BE2C (cell line): ENCODE measurements around the gene ZNF888.
"Not testable (repeated sequence)": the region's sequence is repeated elsewhere in the genome, so short reads cannot be mapped to it uniquely, and the experiment has no call there.

Source experiments
- DNase-seq: peaks from one replicate; pipeline ENCODE4 v3.0.0-alpha.2; 2020
- H3K27me3 ChIP-seq: fragments of 250-450 bp; sonication (Bioruptor Pico); 2 replicates; pipeline ENCODE4 v1.5.1; 2020; ENCODE audit warnings: mild to moderate bottlenecking
- H3K36me3 ChIP-seq: fragments of 250-450 bp; sonication (Bioruptor Pico); 2 replicates; pipeline ENCODE4 v1.5.1; 2020; ENCODE audit warnings: mild to moderate bottlenecking
- H3K4me1 ChIP-seq: fragments of 250-450 bp; sonication (Bioruptor Pico); 2 replicates; pipeline ENCODE4 v1.5.1; 2020
- H3K4me3 ChIP-seq: 2 replicates; pipeline ENCODE4 v1.5.1; 2011; ENCODE audit warnings: low read depth, low read length
- H3K9me3 ChIP-seq: fragments of 250-450 bp; sonication (Bioruptor Pico); 2 replicates; pipeline ENCODE4 v1.5.1; 2020
- CTCF ChIP-seq: IDR thresholded peaks from 2 replicates; pipeline ENCODE4 v1.5.1; 2012; ENCODE audit warnings: mild to moderate bottlenecking, low read depth, low read length

The ZNF888 gene

DNA sequence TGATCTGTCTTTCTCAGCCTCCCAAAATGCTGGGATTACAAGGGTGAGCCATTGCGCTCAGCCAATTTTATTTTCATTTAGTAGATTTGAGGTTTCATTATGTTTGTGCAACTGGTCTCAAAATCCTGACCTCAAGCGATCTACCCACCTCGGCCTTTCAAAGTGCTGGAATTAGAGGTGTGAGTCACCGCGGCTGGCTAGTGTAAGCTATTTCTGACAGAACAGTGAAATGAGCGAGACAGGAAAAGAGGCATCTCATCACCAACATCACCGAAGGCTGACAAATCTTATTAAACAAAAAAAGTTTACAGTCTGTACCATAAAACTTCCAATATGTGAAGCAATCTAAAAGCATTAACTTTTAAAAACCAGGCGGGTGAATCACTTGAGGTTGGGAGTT lies 12.2 kb upstream of the ZNF888 start:
- Histone ChIP-seq H3K27me3 (no peaks in the 10 kb centered on the region), H3K4me3 (no peak overlapping the region), H3K36me3 (no peaks in the 10 kb centered on the region), H3K4me1 (no peaks in the 10 kb centered on the region), H3K9me3 (no peaks in the 10 kb centered on the region; the same call in 1 of the 2 replicates)
- DNase-seq = no peak
- TF ChIP-seq CTCF = no peak

- not testable (repeated sequence) for H3K27me3 ChIP-seq, H3K9me3 ChIP-seq, H3K36me3 ChIP-seq, H3K4me1 ChIP-seq, H3K4me3 ChIP-seq, DNase-seq
Measured at GRCh38 chr19:52924641-52925040, 1.4 kb upstream of the ZNF888 start.

GRCh38 chr19:52923778-52924593 lies 758 bp upstream of the ZNF888 start:
- H3K4me3 ChIP-seq = no peak overlapping the region
- H3K27me3 ChIP-seq = no peaks in the 10 kb centered on the region
- no peak for TF ChIP-seq CTCF
- H3K9me3 ChIP-seq = no peaks in the 10 kb centered on the region
- H3K36me3 ChIP-seq = no peaks in the 10 kb centered on the region
- no peak for DNase-seq
- no peaks in the 10 kb centered on the region for H3K4me1 ChIP-seq

DNA sequence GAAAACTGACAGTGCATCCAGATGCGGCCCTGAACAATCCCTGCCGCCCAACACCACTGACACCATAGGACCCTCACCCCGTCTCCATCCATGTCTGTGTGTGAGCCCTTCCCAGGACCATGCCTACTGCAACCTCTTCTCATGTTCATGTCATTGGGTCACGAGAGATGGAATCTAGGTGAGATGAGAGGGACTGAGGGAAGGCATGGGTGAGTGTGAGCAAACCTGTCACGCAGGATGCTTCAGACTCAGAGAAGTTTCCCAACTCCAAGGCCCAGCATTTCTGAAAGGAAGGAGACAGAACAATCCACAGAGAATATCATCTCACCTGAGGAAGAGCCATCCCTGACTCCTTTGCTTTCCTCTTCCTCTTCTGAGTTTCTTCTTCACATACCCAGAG lies 5.7 kb downstream of the ZNF888 start:
- Histone ChIP-seq H3K36me3 (no peaks in the 10 kb centered on the region), H3K4me1 (no peaks in the 10 kb centered on the region), H3K27me3 (no peaks in the 10 kb centered on the region), H3K4me3 (no peak overlapping the region), H3K9me3 (no peaks in the 10 kb centered on the region)
- no peak for TF ChIP-seq CTCF
- no peak for DNase-seq

- no peaks in the 10 kb centered on the region for H3K36me3 ChIP-seq
- H3K4me1 ChIP-seq = no peaks in the 10 kb centered on the region
- DNase-seq = no peak
- H3K4me3 ChIP-seq = no peak overlapping the region
- H3K27me3 ChIP-seq = no peaks in the 10 kb centered on the region
- no peaks in the 10 kb centered on the region for H3K9me3 ChIP-seq
- TF ChIP-seq CTCF = no peak
Measured at GRCh38 chr19:52910648-52911047, 12.6 kb downstream of the ZNF888 start.

DNA sequence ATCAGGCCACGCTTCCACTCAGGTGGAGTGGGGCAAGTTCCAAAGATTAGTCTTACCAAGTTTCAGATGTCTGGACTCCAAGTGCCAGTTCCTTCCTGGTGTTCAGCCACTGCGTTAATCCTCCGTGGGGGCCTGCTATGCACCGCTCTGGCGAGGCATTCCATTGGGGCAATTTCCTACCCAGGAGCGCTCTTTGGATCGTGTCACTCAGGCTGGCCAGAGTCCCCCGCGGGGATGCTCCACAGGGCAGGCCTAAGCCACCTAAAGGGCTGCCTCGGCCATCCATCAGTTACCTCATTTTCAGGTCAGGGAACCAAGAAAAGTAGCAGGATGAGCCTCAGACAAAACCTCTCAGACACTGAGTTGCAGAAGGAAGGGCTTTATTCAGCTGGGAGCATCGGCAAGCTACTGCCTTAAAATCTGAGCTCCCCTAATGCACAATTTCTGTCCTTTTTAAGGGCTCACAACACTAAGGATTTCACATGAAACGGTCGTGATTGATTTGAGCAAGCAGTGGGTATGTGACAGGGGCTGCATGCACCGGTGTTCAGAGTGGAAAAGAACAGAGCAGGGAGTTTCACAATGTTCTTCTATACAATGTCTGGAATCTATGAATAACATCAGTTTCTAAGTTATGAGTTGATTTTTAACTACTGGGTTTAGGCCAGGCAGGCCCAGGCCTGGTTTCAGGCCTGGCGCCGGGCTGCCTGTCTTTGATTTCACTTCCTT lies 19.0 kb downstream of the ZNF888 start:
- not testable (repeated sequence) for DNase-seq, H3K9me3 ChIP-seq, H3K36me3 ChIP-seq

GRCh38 chr19:52901842-52902241 lies 21.4 kb downstream of the ZNF888 start:
- H3K36me3 ChIP-seq = no peaks in the 10 kb centered on the region
- no peak for DNase-seq
- H3K27me3 ChIP-seq = no peaks in the 10 kb centered on the region
- H3K4me3 ChIP-seq = no peak overlapping the region
- no peaks in the 10 kb centered on the region for H3K9me3 ChIP-seq
- TF ChIP-seq CTCF = no peak
- H3K4me1 ChIP-seq = no peaks in the 10 kb centered on the region

More for the DNA sequence above, 19.0 kb downstream of the ZNF888 start:
- H3K4me1 ChIP-seq, H3K4me3 ChIP-seq, H3K27me3 ChIP-seq: not testable (repeated sequence)

DNA sequence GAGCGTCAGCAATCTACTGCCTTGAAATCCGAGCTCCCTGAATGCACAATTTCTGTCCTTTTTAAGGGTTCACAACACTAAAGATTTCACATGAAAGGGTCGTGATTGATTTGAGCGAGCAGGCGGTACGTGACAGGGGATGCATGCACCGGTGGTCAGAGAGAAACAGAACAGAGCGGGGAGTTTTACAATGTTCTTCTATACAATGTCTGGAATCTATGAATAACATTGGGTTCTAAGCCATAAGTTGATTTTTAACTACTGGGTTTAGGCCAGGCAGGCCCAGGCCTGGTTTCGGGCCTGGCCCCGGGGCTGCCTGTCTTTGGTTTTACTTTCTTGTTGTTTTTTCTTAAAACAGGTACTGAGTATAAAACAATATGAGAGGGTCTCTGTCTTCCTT lies 24.6 kb downstream of the ZNF888 start:
- H3K9me3 ChIP-seq, H3K4me3 ChIP-seq, H3K4me1 ChIP-seq, DNase-seq, H3K27me3 ChIP-seq: not testable (repeated sequence)
- peaks cover 11% of the 10 kb centered on the region for H3K36me3 ChIP-seq
